BLaER1 (cell line): ENCODE results near the gene RPTOR.

Experiments used
- H3K27ac ChIP-seq: shearing (Covaris generic); formaldehyde crosslinking; 2 replicates; pipeline ENCODE4 v1.8.1; 2022
- H3K27me3 ChIP-seq: shearing (Covaris generic); formaldehyde crosslinking; 2 replicates; pipeline ENCODE4 v1.8.1; 2022
- H3K36me3 ChIP-seq: shearing (Covaris generic); formaldehyde crosslinking; 2 replicates; pipeline ENCODE4 v1.8.1; 2022
- H3K4me1 ChIP-seq: shearing (Covaris generic); formaldehyde crosslinking; 2 replicates; pipeline ENCODE4 v1.8.1; 2022
- H3K4me2 ChIP-seq: shearing (Covaris generic); formaldehyde crosslinking; 2 replicates; pipeline ENCODE4 v1.8.1; 2022
- H3K4me3 ChIP-seq: shearing (Covaris generic); formaldehyde crosslinking; 2 replicates; pipeline ENCODE4 v1.8.1; 2022
- H3K9ac ChIP-seq: shearing (Covaris generic); formaldehyde crosslinking; 2 replicates; pipeline ENCODE4 v1.8.1; 2022
- H3K9me3 ChIP-seq: shearing (Covaris generic); formaldehyde crosslinking; 2 replicates; pipeline ENCODE4 v1.8.1; 2022
- H4K20me1 ChIP-seq: shearing (Covaris generic); formaldehyde crosslinking; 2 replicates; pipeline ENCODE4 v1.8.1; 2022
- Cebpa-rat ChIP-seq: shearing (Covaris generic); IDR thresholded peaks from 2 replicates; pipeline ENCODE4 v1.8.1; 2022

RPTOR gene

DNA sequence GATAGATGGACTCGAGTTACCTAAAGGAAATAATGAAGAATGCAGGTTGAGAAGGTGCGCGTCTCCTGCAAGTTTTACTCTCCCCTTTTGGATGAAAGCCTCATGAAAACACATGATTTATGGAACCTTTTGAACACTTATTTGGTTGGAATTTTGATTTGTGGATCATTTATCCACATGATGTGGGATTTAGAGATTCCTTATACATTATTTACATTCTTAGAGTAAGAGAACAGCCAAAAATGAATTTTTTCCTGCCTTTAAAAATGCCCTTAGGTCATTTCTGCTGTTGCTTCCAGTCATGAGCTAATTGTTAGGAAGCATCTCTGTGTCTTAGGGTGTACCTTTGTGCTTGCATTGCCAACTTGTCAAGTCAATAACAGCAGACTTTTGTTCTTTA, 99.9 kb downstream of the RPTOR start:
- Histone ChIP-seq H3K27me3 (no peaks in the 10 kb centered on the region), H4K20me1 (peaks cover 90% of the 10 kb centered on the region)
- TF ChIP-seq Cebpa-rat, result no peak

DNA sequence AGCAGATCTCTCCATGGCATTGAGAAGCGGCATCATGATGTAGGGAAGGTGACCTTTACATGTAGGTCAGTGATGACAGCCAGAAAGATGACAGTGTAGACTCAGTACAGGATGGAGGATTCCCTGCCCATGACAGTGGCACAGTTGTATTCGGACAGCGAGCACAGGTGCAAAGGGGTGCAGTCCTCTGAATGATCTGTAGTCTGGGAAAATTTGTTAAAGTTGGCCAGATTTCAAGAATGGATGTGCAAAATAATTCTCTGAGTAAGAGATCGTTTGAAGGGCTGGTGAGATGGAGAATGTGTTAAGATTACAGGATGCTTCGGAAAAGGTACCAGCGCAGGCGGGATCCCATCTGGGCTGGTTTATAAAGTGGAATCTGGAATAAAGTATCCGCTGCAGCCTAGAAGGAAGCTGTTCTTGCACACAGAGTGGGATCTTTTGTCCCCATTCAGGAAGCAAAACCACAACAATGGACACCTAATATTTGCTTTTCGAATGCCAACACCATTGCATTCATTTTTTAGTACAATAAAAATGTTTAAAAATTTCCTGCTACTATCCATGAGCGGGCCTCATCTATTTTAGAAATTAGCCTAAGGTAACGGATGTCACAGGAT, 101.2 kb downstream of the RPTOR start:
- Histone ChIP-seq H3K27me3 (no peaks in the 10 kb centered on the region), H3K9ac (no peak overlapping the region), H3K4me2 (no peak overlapping the region), H3K4me3 (no peak overlapping the region), H3K4me1 (peaks cover 40% of the 10 kb centered on the region), H3K36me3 (peaks cover 35% of the 10 kb centered on the region), H3K9me3 (no peaks in the 10 kb centered on the region), H3K27ac (no peak overlapping the region), H4K20me1 (peaks cover 91% of the 10 kb centered on the region)
- TF ChIP-seq Cebpa-rat, result no peak

More for the DNA sequence above, 99.9 kb downstream of the RPTOR start:
- Histone ChIP-seq H3K27ac (no peak overlapping the region), H3K4me2 (no peak overlapping the region), H3K4me1 (peaks cover 40% of the 10 kb centered on the region), H3K4me3 (no peak overlapping the region), H3K9ac (no peak overlapping the region), H3K36me3 (peaks cover 33% of the 10 kb centered on the region), H3K9me3 (no peaks in the 10 kb centered on the region)

DNA sequence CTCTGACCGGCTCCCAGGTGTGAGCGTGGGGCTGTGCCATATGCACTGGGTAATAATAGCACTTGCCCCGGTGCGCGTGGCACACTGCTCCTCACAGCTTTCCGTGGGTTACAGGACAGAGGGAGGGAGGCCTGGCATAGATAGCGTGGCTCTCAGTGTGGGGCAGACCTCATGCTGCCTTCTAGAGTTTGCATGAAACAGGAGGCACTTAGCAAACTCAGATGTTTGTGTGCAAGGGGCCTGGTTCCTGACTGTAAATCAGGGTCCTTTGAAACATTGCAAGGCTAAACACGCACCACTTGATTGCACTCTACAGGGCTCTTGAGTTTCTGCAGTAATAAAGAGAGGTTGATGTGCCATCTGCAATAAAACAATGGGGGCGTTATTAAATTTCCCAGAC, 101.7 kb downstream of the RPTOR start:
- Histone ChIP-seq H3K27me3 (no peaks in the 10 kb centered on the region), H3K4me1 (peaks cover 40% of the 10 kb centered on the region), H3K36me3 (peaks cover 40% of the 10 kb centered on the region), H3K4me3 (no peak overlapping the region), H3K9ac (no peak overlapping the region), H3K9me3 (peaks cover 5% of the 10 kb centered on the region), H4K20me1 (peaks cover 91% of the 10 kb centered on the region), H3K27ac (no peak overlapping the region), H3K4me2 (no peak overlapping the region)
- no peak for TF ChIP-seq Cebpa-rat

DNA sequence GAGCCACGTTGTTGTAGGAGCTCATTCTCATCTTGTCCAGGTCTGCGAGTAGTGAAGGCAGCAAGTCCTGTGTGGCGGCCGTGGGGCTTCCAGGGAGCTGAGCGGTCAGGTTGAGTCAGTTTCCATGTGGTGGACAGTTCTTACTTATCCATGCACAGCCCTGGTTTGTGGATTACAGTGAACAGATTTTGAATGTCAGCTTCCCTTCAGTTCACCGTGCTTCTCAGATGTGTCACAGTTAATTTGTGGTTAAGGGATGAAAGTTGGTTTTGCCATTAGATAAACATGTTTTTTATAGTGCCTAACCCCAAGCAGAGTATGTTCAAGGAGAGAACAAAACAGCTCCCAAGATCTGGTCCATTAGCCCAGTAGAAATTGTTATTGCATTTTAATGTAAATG, 103.1 kb downstream of the RPTOR start:
- no peak overlapping the region for H3K27ac ChIP-seq

DNA sequence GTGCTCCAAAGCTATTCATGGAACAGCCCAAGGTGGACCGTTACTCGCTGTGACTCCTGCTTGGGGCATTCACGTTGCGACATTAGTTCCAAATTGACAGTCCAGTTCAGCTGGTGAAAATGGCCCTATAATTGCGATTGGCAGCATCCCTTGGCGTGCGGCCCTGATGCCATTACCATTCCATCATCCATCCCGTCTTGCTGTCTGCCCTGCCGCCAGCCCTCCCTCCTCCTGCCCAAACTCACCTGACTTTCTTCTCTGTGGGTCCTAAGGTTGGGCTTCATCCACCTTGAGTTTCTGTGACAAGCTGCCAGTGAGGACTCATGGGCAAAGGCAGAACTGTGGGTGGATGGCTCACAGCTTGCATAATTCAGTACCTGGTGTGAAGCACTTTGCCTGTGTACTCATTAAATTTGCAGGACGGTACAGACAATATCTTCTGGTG, 104.6 kb downstream of the RPTOR start:
- no peak overlapping the region for H3K27ac ChIP-seq
- peak overlapping the region; percentile 77 for H3K4me2 ChIP-seq

More for the DNA sequence above, 103.1 kb downstream of the RPTOR start:
- no peak overlapping the region for H3K9ac ChIP-seq
- H3K9me3 ChIP-seq, result peaks cover 11% of the 10 kb centered on the region
- H3K27me3 ChIP-seq, result no peaks in the 10 kb centered on the region
- no peak for TF ChIP-seq Cebpa-rat
- peaks cover 44% of the 10 kb centered on the region for H3K36me3 ChIP-seq
- H3K4me1 ChIP-seq, result peaks cover 40% of the 10 kb centered on the region
- peak overlapping the region; percentile 33 for H3K4me2 ChIP-seq
- peaks cover 88% of the 10 kb centered on the region for H4K20me1 ChIP-seq
- no peak overlapping the region for H3K4me3 ChIP-seq

DNA sequence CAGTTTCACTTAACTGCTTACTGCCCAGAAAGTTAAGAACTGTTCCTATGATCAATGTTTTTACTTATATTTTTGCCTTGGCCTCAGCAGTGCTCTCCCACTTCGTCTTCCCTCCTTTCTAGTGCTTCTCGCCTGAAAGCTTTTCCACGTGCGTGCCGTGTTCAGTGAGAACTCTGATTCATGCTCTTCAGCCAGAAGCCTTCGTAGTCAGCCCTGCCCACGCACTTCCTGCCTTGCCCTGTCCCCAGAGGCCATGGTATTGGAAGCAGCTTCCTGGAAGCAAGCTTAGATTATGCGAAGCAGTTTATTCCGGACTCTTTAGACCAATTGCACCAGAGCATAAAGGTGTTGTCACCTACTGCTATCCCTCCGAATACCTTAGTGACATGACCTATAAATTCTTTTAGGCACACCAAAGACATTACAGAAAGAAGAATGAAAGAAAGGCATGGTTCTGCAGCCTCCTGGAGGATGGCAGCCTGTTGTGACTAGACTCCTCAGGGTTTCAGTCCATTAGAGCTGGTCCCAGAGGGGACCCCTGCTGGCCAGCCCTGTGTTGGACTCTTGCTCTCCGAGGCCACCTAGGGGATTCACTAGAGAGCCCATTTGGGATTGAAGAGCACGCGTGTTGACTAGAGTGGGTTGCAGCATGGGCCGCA, 105.2 kb downstream of the RPTOR start:
- Histone ChIP-seq H3K27ac (no peak overlapping the region), H3K9ac (no peak overlapping the region), H3K9me3 (peaks cover 27% of the 10 kb centered on the region), H3K36me3 (peaks cover 47% of the 10 kb centered on the region), H4K20me1 (peaks cover 87% of the 10 kb centered on the region), H3K4me3 (no peak overlapping the region), H3K4me1 (peaks cover 40% of the 10 kb centered on the region), H3K27me3 (no peaks in the 10 kb centered on the region), H3K4me2 (peak overlapping the region; percentile 77)
- TF ChIP-seq Cebpa-rat, result no peak

More for the DNA sequence above, 104.6 kb downstream of the RPTOR start:
- TF ChIP-seq Cebpa-rat, result no peak
- Histone ChIP-seq H3K9ac (no peak overlapping the region), H3K4me1 (peaks cover 40% of the 10 kb centered on the region), H3K36me3 (peaks cover 45% of the 10 kb centered on the region), H3K9me3 (peaks cover 21% of the 10 kb centered on the region), H3K4me3 (no peak overlapping the region), H3K27me3 (no peaks in the 10 kb centered on the region), H4K20me1 (peaks cover 88% of the 10 kb centered on the region)

DNA sequence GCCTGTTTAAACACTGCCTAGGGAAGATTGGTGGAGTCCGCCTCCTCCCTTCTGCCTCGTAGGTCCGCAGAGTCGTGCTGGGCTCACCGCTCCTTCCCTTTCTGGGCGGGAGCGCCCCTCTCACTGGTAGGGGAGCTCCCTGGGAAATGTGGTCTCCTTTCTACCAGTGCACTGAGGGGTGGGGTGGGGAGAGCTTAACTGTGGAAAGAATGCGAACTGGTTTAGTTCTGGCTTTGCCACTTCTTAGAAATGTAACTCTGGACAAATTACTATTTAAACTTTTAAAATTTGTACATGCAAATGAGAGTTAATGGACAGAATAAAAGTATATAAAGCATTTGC, 105.7 kb downstream of the RPTOR start:
- H3K27ac ChIP-seq, result no peak overlapping the region
- TF ChIP-seq Cebpa-rat, result no peak
- peak overlapping the region; percentile 77; the same call in 1 of the 2 replicates for H3K4me2 ChIP-seq
- no peak overlapping the region for H3K4me3 ChIP-seq
- H3K4me1 ChIP-seq, result peaks cover 36% of the 10 kb centered on the region
- H3K9me3 ChIP-seq, result peaks cover 32% of the 10 kb centered on the region
- H3K36me3 ChIP-seq, result peaks cover 44% of the 10 kb centered on the region
- peaks cover 87% of the 10 kb centered on the region for H4K20me1 ChIP-seq
- H3K27me3 ChIP-seq, result no peaks in the 10 kb centered on the region
- no peak overlapping the region for H3K9ac ChIP-seq

DNA sequence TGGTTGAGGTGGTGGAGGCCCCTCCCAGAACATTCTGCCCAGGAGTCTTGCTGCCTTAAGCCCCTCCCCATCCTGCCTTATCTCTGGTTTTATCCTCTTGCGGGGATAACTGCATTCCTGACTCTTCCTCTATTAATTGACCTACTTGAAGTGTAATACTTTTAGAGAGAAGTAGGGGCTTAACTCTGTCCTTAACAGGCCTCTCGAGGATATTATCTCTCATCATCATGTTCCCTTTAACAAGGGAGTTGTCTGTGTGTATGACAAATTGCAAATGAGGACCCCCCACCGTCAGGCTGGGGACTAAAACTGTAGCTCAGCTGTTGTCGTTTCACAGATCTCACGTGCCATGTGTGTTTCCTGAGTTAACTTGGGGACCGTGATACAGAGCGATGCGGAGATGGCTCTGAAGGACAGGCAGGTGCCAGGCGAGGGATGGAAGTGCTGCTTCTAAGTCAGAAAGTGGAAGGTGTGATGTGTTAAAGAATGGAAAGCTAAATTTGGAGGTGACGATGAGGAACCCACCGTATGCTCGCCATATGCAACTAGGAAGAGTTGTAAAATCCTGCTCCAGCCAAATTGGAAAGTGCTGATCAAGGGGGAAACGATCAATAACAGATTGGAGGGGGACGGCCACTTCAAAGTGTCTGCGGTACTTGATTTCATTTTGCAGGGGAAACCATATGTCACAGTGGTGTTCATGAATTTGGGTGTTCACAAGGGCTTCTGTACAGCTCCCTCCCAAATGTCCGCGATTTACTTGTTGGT, 106.3 kb downstream of the RPTOR start:
- H3K27me3 ChIP-seq, result no peaks in the 10 kb centered on the region
- H3K27ac ChIP-seq, result no peak overlapping the region
- peaks cover 48% of the 10 kb centered on the region for H3K36me3 ChIP-seq
- H3K4me3 ChIP-seq, result no peak overlapping the region
- TF ChIP-seq Cebpa-rat, result no peak
- peaks cover 87% of the 10 kb centered on the region for H4K20me1 ChIP-seq
- H3K4me1 ChIP-seq, result peaks cover 32% of the 10 kb centered on the region
- H3K9ac ChIP-seq, result no peak overlapping the region
- H3K9me3 ChIP-seq, result peaks cover 38% of the 10 kb centered on the region
- H3K4me2 ChIP-seq, result no peak overlapping the region

DNA sequence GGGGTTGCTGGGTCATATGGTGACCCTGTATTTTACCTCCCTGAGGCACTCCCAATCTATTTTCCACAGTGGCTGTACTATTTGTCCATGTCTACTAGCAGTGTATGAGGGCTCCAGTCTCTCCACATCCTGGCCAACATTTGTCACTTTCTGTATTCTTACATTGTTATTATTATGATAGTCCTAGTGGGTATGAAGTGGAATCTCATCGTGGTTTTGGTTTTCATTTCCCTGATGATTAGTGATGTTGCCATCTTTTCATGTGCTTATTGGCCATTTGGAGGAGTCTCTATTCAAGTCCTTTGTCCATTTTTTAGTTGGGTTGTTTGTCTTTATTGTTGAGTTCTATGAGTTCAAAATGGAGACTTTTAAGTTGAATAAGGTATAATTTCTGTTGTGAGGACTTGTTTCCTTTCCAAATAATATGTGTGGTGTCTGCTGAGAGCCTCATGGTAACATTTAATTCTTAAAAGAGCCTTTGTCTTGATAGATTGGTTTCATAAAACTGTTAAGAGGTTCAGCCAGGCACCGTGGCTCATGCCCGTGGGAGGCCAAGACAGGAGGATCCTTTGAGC, 108.2 kb downstream of the RPTOR start:
- Histone ChIP-seq H3K27ac (no peak overlapping the region), H3K9ac (no peak overlapping the region), H3K9me3 (peaks cover 57% of the 10 kb centered on the region), H3K4me3 (no peak overlapping the region), H3K4me2 (no peak overlapping the region), H4K20me1 (peaks cover 87% of the 10 kb centered on the region), H3K4me1 (peaks cover 26% of the 10 kb centered on the region), H3K36me3 (peaks cover 57% of the 10 kb centered on the region), H3K27me3 (no peaks in the 10 kb centered on the region)
- TF ChIP-seq Cebpa-rat, result no peak
